Stomach (tissue), 4 donors: ENCODE measurements around the gene TNFRSF8.

ENCODE experiments used
- CTCF ChIP-seq, 7 experiments: fragments of 450-650 bp in 4 of 7; fragments of 200-600 bp in 3 of 7; sonication (generic) in 3 of 7; IDR thresholded peaks; one replicate each; pipeline ENCODE4 v1.5.1; 2016 to 2019; ENCODE audit warnings: antibody characterized with exemption in 7 of 7, control low read depth in 2 of 7, mild to moderate bottlenecking in 1 of 7
- POLR2AphosphoS5 ChIP-seq, 3 donors: sonication (generic); formaldehyde crosslinking; IDR thresholded peaks; one replicate each; pipeline ENCODE4 v1.6.1; 2016; ENCODE audit warnings: antibody characterized with exemption in 3 of 3

GRCh38 chr1:12144969-12145368 is 81.9 kb downstream of the TNFRSF8 start:
- TF ChIP-seq POLR2AphosphoS5 (IDR thresholded peaks at IDR 0.05) = no peak
- TF ChIP-seq CTCF (IDR thresholded peaks at IDR 0.05) = no peak
